ENCODE measurements around the gene HEPN1. TPM values are rescaled to one million over a fixed set of nuclear protein-coding genes. Genes with fewer than 3 reads are reported as not detected.

HEPN1 gene
- total and polyA plus RNA-seq, 4 donors, result not detected

GRCh38 chr11:124895471-124895971 is 23.5 kb upstream of the HEPN1 start:
- Histone ChIP-seq H3K9me3 (ENCODE audit: control insufficient read depth in 4 of 4, insufficient read depth in 3 of 4, low read length in 3 of 4) (no peaks in the 10 kb centered on the region), H3K4me3 (peak overlapping the region; percentile 51), H3K27me3 (ENCODE audit: control insufficient read depth in 3 of 3, insufficient read depth in 3 of 3, low read length in 2 of 3) (no peaks in the 10 kb centered on the region), H3K27ac (ENCODE audit: low read depth in 1 of 2, low read length in 1 of 2) (peak overlapping the region; percentile 61 to 85), H3K4me1 (ENCODE audit: control insufficient read depth in 5 of 5, insufficient read depth in 5 of 5, low read length in 5 of 5) (peaks cover 4 to 36% (median 9%) of the 10 kb centered on the region in 5 donors), H3K36me3 (ENCODE audit: control insufficient read depth in 4 of 4, insufficient read depth in 4 of 4, low read length in 4 of 4) (peaks cover 0 to 4% (median 0%) of the 10 kb centered on the region in 4 donors), H3K9ac (ENCODE audit: insufficient read depth in 1 of 2, low read length in 2 of 2) (no peak overlapping the region)
- DNase-seq (no peak), ATAC-seq (ENCODE audit: insufficient read depth, low FRiP score) (no peak)
- TF ChIP-seq CTCF (IDR thresholded peaks at IDR 0.05; ENCODE audit: control extremely low read depth, extremely low read depth), result no peak
- 73 to 81% methylated on average over 20 of the region's 20 CpGs for WGBS, 2 donors

GRCh38 chr11:124896071-124896750 is 22.8 kb upstream of the HEPN1 start:
- Histone ChIP-seq H3K27me3 (ENCODE audit: control insufficient read depth in 3 of 3, insufficient read depth in 3 of 3, low read length in 2 of 3) (peaks cover 0 to 3% (median 0%) of the 10 kb centered on the region in 3 donors), H3K9me3 (ENCODE audit: control insufficient read depth in 4 of 4, insufficient read depth in 3 of 4, low read length in 3 of 4) (no peaks in the 10 kb centered on the region), H3K36me3 (ENCODE audit: control insufficient read depth in 4 of 4, insufficient read depth in 4 of 4, low read length in 4 of 4) (peaks cover 0 to 4% (median 0%) of the 10 kb centered on the region in 4 donors), H3K27ac (ENCODE audit: low read depth in 1 of 2, low read length in 1 of 2) (peak overlapping the region; percentile 61 to 85), H3K9ac (ENCODE audit: insufficient read depth in 1 of 2, low read length in 2 of 2) (no peak overlapping the region), H3K4me3 (peak overlapping the region; percentile 51), H3K4me1 (ENCODE audit: control insufficient read depth in 5 of 5, insufficient read depth in 5 of 5, low read length in 5 of 5) (peaks cover 0 to 29% (median 4%) of the 10 kb centered on the region in 5 donors)
- no peak for TF ChIP-seq CTCF (IDR thresholded peaks at IDR 0.05; ENCODE audit: control extremely low read depth, extremely low read depth)
- no peak for DNase-seq
- 68 to 78% methylated on average over 16 of the region's 16 CpGs for WGBS, 2 donors
- no peak for ATAC-seq (ENCODE audit: insufficient read depth, low FRiP score)

- no peak overlapping the region for H3K9ac ChIP-seq (ENCODE audit: insufficient read depth in 1 of 2, low read length in 2 of 2)
- 58 to 64% methylated on average over 9 of the region's 9 CpGs for WGBS, 2 donors
Measured at GRCh38 chr11:124896821-124897391, 22.1 kb upstream of the HEPN1 start.

More at GRCh38 chr11:124896821-124897391, 22.1 kb upstream of the HEPN1 start:
- peaks cover 0 to 26% (median 4%) of the 10 kb centered on the region in 5 donors for H3K4me1 ChIP-seq (ENCODE audit: control insufficient read depth in 5 of 5, insufficient read depth in 5 of 5, low read length in 5 of 5)
- DNase-seq, result no peak
- H3K9me3 ChIP-seq (ENCODE audit: control insufficient read depth in 4 of 4, insufficient read depth in 3 of 4, low read length in 3 of 4), result no peaks in the 10 kb centered on the region
- TF ChIP-seq CTCF (IDR thresholded peaks at IDR 0.05; ENCODE audit: control extremely low read depth, extremely low read depth), result no peak
- H3K36me3 ChIP-seq (ENCODE audit: control insufficient read depth in 4 of 4, insufficient read depth in 4 of 4, low read length in 4 of 4), result peaks cover 0 to 4% (median 0%) of the 10 kb centered on the region in 4 donors
- H3K27ac ChIP-seq (ENCODE audit: low read depth in 1 of 2, low read length in 1 of 2), result peak overlapping the region; percentile 61 to 85
- H3K27me3 ChIP-seq (ENCODE audit: control insufficient read depth in 3 of 3, insufficient read depth in 3 of 3, low read length in 2 of 3), result peaks cover 0 to 3% (median 0%) of the 10 kb centered on the region in 3 donors
- ATAC-seq (ENCODE audit: insufficient read depth, low FRiP score), result peak; percentile 29
- H3K4me3 ChIP-seq, result peak overlapping the region; percentile 51

Data from lung (tissue), 12 donors.